ENCODE measurements around the gene ASPRV1.

- TF ChIP-seq, protein P1, sequence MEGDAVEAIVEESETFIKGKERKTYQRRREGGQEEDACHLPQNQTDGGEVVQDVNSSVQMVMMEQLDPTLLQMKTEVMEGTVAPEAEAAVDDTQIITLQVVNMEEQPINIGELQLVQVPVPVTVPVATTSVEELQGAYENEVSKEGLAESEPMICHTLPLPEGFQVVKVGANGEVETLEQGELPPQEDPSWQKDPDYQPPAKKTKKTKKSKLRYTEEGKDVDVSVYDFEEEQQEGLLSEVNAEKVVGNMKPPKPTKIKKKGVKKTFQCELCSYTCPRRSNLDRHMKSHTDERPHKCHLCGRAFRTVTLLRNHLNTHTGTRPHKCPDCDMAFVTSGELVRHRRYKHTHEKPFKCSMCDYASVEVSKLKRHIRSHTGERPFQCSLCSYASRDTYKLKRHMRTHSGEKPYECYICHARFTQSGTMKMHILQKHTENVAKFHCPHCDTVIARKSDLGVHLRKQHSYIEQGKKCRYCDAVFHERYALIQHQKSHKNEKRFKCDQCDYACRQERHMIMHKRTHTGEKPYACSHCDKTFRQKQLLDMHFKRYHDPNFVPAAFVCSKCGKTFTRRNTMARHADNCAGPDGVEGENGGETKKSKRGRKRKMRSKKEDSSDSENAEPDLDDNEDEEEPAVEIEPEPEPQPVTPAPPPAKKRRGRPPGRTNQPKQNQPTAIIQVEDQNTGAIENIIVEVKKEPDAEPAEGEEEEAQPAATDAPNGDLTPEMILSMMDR (optimal IDR thresholded peaks at IDR 0.05 in 1 of 3, IDR thresholded peaks at IDR 0.05 in 1 of 3, conservative IDR thresholded peaks at IDR 0.05 in 1 of 3; ENCODE audit: extremely low read depth in 1 of 3, insufficient read depth in 2 of 3, low read length in 3 of 3): no peak
- TF ChIP-seq EZH2 (IDR thresholded peaks at IDR 0.05; ENCODE audit: low read length): no peak
Observed at GRCh38 chr2:69918401-69918800, 43.0 kb downstream of the ASPRV1 start.
